Esophagus muscularis mucosa (tissue), 4 donors: ENCODE measurements around the gene CYP11A1.

Experiments used
- EP300 ChIP-seq: sonication (generic); formaldehyde crosslinking; IDR thresholded peaks from one replicate; pipeline ENCODE4 v1.6.1; 2017; ENCODE audit warnings: antibody characterized with exemption
- POLR2A ChIP-seq: fragments of 450-650 bp; IDR thresholded peaks from one replicate; pipeline ENCODE4 v1.6.1; 2017; ENCODE audit warnings: antibody characterized with exemption, moderate library complexity, mild to moderate bottlenecking, low read depth
- POLR2AphosphoS5 ChIP-seq, 2 donors: sonication (generic); formaldehyde crosslinking; IDR thresholded peaks; one replicate each; pipeline ENCODE4 v1.6.1; 2017; ENCODE audit warnings: antibody characterized with exemption in 2 of 2
- TF ChIP-seq, protein P1 (sequence below), 3 experiments: fragments of 200-600 bp in 2 of 3; fragments of 450-650 bp in 1 of 3; sonication (generic) in 2 of 3; IDR thresholded peaks; one replicate each; pipeline ENCODE4 v1.5.1; 2017 to 2019; ENCODE audit warnings: antibody characterized with exemption in 3 of 3, mild to moderate bottlenecking in 2 of 3, moderate library complexity in 1 of 3

GRCh38 chr15:74384566-74384880, 17.1 kb upstream of the CYP11A1 start:
- TF ChIP-seq, protein P1, sequence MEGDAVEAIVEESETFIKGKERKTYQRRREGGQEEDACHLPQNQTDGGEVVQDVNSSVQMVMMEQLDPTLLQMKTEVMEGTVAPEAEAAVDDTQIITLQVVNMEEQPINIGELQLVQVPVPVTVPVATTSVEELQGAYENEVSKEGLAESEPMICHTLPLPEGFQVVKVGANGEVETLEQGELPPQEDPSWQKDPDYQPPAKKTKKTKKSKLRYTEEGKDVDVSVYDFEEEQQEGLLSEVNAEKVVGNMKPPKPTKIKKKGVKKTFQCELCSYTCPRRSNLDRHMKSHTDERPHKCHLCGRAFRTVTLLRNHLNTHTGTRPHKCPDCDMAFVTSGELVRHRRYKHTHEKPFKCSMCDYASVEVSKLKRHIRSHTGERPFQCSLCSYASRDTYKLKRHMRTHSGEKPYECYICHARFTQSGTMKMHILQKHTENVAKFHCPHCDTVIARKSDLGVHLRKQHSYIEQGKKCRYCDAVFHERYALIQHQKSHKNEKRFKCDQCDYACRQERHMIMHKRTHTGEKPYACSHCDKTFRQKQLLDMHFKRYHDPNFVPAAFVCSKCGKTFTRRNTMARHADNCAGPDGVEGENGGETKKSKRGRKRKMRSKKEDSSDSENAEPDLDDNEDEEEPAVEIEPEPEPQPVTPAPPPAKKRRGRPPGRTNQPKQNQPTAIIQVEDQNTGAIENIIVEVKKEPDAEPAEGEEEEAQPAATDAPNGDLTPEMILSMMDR (IDR thresholded peaks at IDR 0.05): no peak
- TF ChIP-seq EP300 (no peak), POLR2AphosphoS5 (IDR thresholded peaks at IDR 0.05) (no peak), POLR2A (no peak)
